Measurements from ENCODE around the gene ADCY1.

- TF ChIP-seq POLR2AphosphoS5 (IDR thresholded peaks at IDR 0.05) (no peak), POLR2A (IDR thresholded peaks at IDR 0.05) (no peak)
- TF ChIP-seq, protein P1, sequence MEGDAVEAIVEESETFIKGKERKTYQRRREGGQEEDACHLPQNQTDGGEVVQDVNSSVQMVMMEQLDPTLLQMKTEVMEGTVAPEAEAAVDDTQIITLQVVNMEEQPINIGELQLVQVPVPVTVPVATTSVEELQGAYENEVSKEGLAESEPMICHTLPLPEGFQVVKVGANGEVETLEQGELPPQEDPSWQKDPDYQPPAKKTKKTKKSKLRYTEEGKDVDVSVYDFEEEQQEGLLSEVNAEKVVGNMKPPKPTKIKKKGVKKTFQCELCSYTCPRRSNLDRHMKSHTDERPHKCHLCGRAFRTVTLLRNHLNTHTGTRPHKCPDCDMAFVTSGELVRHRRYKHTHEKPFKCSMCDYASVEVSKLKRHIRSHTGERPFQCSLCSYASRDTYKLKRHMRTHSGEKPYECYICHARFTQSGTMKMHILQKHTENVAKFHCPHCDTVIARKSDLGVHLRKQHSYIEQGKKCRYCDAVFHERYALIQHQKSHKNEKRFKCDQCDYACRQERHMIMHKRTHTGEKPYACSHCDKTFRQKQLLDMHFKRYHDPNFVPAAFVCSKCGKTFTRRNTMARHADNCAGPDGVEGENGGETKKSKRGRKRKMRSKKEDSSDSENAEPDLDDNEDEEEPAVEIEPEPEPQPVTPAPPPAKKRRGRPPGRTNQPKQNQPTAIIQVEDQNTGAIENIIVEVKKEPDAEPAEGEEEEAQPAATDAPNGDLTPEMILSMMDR (IDR thresholded peaks at IDR 0.05): no peak
Observed at GRCh38 chr7:45568536-45569289, 5.5 kb upstream of the ADCY1 start.

All from stomach (tissue), 4 donors.